AG04449 (cell line): ENCODE measurements around the gene TP53BP2.

ENCODE experiments used
- CTCF ChIA-PET: fragments of 350-600 bp; formaldehyde crosslinking; extraction: SDS; loops from one replicate; lab custom pipeline; 2021; ENCODE audit warnings: antibody characterized with exemption; lab: Yijun Ruan, JAX
- POLR2A ChIA-PET: fragments of 400-600, 350-600 bp; formaldehyde crosslinking; extraction: SDS; loops from one replicate; lab custom pipeline; 2020; ENCODE audit warnings: antibody characterized with exemption, inconsistent platforms; lab: Yijun Ruan, JAX
- DNase-seq: peaks from one replicate; pipeline ENCODE4 v3.0.0-alpha.2; 2010; ENCODE audit warnings: low read depth, low spot score
- H3K4me3 ChIP-seq: 2 replicates; pipeline ENCODE4 v1.5.1; 2011; ENCODE audit warnings: low read depth, mild to moderate bottlenecking, control low read depth, low read length
- TF ChIP-seq, protein P1 (sequence below): IDR thresholded peaks from one replicate; pipeline ENCODE4 v1.5.1; 2011; ENCODE audit warnings: mild to moderate bottlenecking, moderate library complexity, low read length, control low read depth, inconsistent platforms; ENCODE audit not compliant: insufficient read depth; ENCODE audit errors: missing control alignments

Gene TP53BP2

DNA sequence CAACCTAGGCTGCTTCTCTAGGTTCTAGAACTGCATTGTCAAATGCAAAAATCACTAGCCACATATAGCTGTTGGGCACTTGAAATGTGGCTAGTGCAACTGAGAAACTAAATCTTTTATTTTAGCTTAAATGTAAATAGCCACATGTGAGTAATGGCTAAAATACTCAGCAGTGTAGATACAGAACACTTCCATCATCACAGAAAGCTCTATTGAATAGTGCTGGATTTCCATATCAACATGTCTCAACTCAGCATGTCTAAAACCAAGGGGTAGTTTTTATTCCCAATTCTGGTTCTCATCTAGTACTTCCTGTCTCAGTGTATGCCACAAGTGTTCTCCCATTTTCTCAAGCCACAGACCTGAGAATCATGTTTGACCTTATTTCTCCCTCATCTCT lies 7.5 kb upstream of the TP53BP2 start:
- ChIA-PET POLR2A (no interaction called here), CTCF (interaction anchor here (1.0 to 1.3 kb wide), 3 partner anchors 8 to 42 kb away, joined by 3 to 4 read pairs (median 3); no protein-coding TSS in a partner anchor)

DNA sequence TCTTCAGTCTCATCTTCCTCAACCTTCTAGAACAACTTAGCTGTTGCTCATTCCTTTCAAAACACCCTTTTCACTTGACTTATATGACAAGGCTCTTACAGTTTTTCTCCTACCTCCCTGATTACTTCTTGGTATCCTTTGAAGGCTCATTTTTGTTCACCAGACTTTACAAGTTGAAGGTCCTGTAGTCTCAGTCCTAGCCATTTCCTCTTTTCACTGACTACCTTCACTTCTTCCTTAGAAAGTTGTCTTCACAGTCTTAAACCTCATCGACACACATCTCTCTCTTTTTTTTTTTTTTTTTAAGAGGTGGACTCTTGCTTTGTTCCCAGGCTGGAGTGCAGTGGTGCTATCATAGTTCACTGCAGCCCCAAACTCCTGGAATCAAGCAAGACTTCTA lies 6.6 kb upstream of the TP53BP2 start:
- ChIA-PET POLR2A (no interaction called here), CTCF (no interaction called here)
- no peak for DNase-seq
- TF ChIP-seq, protein P1, sequence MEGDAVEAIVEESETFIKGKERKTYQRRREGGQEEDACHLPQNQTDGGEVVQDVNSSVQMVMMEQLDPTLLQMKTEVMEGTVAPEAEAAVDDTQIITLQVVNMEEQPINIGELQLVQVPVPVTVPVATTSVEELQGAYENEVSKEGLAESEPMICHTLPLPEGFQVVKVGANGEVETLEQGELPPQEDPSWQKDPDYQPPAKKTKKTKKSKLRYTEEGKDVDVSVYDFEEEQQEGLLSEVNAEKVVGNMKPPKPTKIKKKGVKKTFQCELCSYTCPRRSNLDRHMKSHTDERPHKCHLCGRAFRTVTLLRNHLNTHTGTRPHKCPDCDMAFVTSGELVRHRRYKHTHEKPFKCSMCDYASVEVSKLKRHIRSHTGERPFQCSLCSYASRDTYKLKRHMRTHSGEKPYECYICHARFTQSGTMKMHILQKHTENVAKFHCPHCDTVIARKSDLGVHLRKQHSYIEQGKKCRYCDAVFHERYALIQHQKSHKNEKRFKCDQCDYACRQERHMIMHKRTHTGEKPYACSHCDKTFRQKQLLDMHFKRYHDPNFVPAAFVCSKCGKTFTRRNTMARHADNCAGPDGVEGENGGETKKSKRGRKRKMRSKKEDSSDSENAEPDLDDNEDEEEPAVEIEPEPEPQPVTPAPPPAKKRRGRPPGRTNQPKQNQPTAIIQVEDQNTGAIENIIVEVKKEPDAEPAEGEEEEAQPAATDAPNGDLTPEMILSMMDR = no peak
- H3K4me3 ChIP-seq = no peak overlapping the region

More for the DNA sequence above, 7.5 kb upstream of the TP53BP2 start:
- DNase-seq = no peak
- H3K4me3 ChIP-seq = no peak overlapping the region
- TF ChIP-seq, protein P1 = no peak

DNA sequence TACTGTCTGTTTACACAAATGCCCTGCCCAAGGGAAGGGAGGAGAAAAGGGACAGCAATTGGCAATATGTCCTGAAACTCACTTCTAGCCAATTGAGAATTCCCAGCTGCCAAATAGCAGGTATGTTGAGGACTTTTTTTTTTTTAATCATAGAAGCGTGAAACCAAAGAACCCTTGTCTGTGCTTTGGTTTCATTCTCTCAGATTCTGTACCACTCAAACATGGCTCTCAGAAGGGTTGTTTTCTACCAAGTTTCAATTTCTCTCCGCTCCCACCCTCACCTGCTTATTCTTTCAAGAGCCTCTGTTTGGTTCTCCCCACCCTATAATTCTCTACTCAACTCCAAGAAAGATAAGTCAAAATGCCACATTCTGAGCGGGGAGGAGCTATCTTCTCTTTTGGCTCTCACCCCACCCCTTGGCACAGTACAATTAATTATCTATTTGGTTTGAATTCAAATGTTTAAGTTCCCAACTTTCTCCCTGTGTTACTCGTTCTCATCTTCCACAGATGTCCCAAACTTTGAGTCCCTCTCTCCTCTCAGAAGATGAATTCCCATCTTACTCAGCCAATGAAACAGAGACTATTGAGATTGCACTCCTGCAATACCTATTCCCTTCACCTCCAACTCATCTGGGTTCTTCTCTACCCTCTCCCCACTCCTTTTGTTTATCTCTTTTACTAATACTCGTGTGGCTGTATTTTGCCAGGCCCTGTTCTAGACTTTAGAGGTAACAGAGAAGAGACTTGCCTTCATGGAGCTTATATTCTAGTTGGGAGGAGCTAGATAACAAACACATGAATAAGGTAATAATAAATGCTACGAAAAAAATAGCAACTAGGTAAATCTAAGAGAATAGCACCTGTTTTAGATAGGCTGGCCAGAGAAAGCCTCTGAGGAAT lies 3.9 kb upstream of the TP53BP2 start:
- ChIA-PET CTCF (interaction anchor here (0.8 to 1.2 kb wide), 3 partner anchors 13 to 147 kb away, joined by 3 read pairs; no protein-coding TSS in a partner anchor), POLR2A (no interaction called here)
- H3K4me3 ChIP-seq = no peak overlapping the region
- TF ChIP-seq, protein P1 = no peak
- no peak for DNase-seq

DNA sequence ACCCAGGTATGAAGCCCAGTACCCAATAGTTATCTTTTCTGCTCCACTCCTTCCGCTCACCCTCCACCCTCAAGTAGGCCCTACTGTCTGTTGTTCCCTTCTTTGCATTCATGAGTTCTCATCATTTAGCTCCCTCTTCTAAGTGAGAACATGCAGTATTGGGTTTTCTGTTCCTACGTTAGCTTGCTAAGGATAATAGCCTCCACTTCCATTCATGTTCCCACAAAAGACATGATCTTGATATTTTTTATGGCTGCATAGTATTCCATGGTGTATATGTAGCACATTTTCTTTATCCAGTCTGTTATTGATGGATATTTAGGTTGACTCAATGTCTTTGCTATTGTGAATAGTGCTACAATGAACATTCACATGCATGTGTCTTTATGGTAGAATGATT lies 2.8 kb upstream of the TP53BP2 start:
- CTCF ChIA-PET = interaction anchor here (0.8 to 1.4 kb wide), 4 partner anchors 10 to 146 kb away, joined by 3 read pairs; no protein-coding TSS in a partner anchor
- DNase-seq = no peak
- TF ChIP-seq, protein P1 = no peak
- POLR2A ChIA-PET = no interaction called here
- no peak overlapping the region for H3K4me3 ChIP-seq

DNA sequence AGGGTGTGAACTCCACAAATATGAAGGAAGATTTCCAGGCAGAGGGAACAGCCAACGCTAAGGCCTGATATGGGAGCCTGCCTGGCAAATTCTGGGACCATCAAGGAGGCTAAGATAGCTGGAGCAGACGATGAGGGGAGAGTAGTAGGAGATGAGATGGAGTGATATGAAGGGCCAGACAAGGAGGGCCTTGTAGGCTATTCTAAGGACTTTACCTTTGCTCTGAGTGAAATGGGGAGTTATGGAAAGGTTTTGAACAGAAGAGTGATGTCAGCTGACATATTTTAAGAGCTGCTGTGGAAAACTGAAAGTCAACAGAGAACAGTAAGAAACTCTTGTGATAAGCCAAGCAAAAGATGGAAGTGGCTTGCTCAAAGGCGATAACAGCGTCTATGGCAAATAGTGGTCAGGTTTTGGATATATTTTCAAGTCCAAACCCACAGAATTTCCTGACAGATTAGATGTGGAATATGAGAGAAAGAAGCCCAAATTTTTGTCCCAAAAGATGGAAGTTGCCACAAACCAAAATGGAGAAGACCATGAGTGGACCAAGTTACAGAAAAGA lies 2.1 kb upstream of the TP53BP2 start:
- POLR2A ChIA-PET = no interaction called here
- no peak overlapping the region for H3K4me3 ChIP-seq
- DNase-seq = no peak
- TF ChIP-seq, protein P1 = no peak
- CTCF ChIA-PET = interaction anchor here (1.2 to 1.4 kb wide), 2 partner anchors 9 to 11 kb away, joined by 3 read pairs; no protein-coding TSS in a partner anchor
